Activated naive CD8-positive, alpha-beta T cell treated with anti-CD3 and anti-CD28 coated beads for 36 hours (primary cell): ENCODE results near the gene MAP3K7CL. TPM values are rescaled to one million over a fixed set of nuclear protein-coding genes. Genes with fewer than 3 reads are reported as not detected.
"Not testable (repeated sequence)": the region's sequence is repeated elsewhere in the genome, so short reads cannot be mapped to it uniquely, and the experiment has no call there.

ENCODE experiments used
- DNase-seq: peaks from one replicate; pipeline ENCODE4 v3.0.0; 2021
- H3K27ac Mint-ChIP-seq: one replicate; pipeline ENCODE4 v1.8.0; 2022; ENCODE audit warnings: mild to moderate bottlenecking, moderate library complexity, mixed read lengths
- H3K27me3 Mint-ChIP-seq: one replicate; pipeline ENCODE4 v1.8.0; 2022; ENCODE audit warnings: mild to moderate bottlenecking, mixed read lengths
- H3K36me3 Mint-ChIP-seq: one replicate; pipeline ENCODE4 v1.8.0; 2021; ENCODE audit warnings: mild to moderate bottlenecking, mixed read lengths
- H3K4me1 Mint-ChIP-seq: one replicate; pipeline ENCODE4 v1.8.0; 2021; ENCODE audit warnings: mixed read lengths
- H3K4me3 Mint-ChIP-seq: one replicate; pipeline ENCODE4 v1.8.0; 2022; ENCODE audit warnings: mild to moderate bottlenecking, moderate library complexity, mixed read lengths
- H3K9me3 Mint-ChIP-seq: one replicate; pipeline ENCODE4 v1.8.0; 2022; ENCODE audit warnings: mixed read lengths
- total RNA-seq, 2 experiments: library from RNA; stranded (reverse); gene quantifications; one replicate each; pipeline ENCODE4 v1.2.3, GENCODE V29; 2021

Gene MAP3K7CL
- total RNA-seq, 2 experiments from 2014 or later = 4.8 to 5.7 TPM

DNA sequence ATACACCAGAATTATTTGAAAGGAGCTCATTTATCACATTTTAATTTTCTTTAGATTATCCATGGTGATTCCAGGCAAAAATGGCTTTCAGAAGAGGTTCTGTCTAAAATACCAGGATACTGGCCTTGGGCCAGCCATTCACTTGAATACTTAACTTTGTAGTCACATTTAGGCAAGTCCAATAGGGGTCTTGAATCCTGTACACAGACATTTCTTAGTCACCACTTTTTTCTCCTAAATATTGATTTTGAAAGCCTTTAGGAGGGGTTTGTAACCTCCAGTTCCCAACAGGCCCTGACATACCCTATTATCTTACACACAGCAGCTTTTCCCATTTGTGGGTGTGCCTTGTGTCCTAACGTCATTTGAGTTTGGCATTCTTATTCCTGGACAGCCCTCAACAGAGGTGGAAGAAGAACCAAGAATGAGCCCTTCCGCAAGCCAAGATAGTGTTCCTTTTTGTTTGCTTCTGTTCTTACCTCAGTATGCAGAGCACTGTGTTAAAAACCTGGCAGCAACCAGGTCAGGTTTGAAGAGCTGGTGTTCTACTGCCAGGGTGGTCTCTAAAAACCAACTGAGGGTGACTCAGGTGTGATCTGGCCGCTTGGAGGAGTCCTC lies 19.5 kb downstream of the MAP3K7CL start:
- H3K27ac Mint-ChIP-seq = no peak overlapping the region
- no peak for DNase-seq
- H3K4me3 Mint-ChIP-seq = no peak overlapping the region
- peaks cover 11% of the 10 kb centered on the region for H3K4me1 Mint-ChIP-seq
- no peaks in the 10 kb centered on the region for H3K27me3 Mint-ChIP-seq
- H3K9me3 Mint-ChIP-seq = no peaks in the 10 kb centered on the region
- H3K36me3 Mint-ChIP-seq = peaks cover 4% of the 10 kb centered on the region

DNA sequence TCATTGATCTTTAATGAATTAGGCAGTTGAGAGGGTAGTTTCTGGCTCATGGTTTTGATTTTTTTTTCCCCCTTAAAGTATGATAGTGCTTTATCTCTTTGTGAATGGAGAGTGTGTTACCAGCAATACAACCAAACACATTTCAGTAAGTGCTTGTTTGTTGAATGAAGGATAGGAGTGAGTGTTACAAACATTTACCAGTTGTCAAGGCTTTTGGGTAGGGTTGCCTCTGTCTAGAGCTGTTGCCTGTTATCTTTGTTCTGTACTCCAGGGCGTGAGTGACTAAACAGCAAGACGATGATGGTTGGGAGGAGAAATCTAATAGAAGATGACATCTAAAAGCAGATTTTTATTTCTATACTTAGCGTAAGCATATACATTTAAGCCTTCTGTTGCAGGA lies 21.5 kb downstream of the MAP3K7CL start:
- no peak overlapping the region for H3K4me3 Mint-ChIP-seq
- H3K27ac Mint-ChIP-seq = no peak overlapping the region
- DNase-seq = no peak
- H3K4me1 Mint-ChIP-seq = peaks cover 4% of the 10 kb centered on the region
- H3K36me3 Mint-ChIP-seq = peaks cover 4% of the 10 kb centered on the region
- no peaks in the 10 kb centered on the region for H3K27me3 Mint-ChIP-seq
- H3K9me3 Mint-ChIP-seq = no peaks in the 10 kb centered on the region

DNA sequence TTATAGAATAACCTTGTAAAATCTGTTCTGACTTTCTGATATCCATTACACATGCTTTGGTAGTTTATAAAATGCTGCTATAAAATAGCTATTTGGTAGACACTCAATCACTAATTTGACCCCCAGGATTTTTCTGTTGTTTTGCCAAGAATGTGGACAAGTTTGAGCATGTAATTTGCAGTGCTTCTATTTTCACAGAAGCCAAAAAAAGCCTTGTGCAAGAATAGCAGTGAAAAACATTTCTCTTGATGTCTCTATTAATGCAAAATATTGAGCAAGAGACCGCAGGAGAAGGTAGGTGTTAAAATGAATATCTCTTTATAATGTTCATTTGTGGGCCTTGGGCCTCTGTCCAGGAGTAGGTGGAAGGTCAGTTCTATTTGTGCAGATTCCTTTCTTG lies 22.5 kb downstream of the MAP3K7CL start:
- DNase-seq = no peak
- no peaks in the 10 kb centered on the region for H3K9me3 Mint-ChIP-seq
- no peaks in the 10 kb centered on the region for H3K27me3 Mint-ChIP-seq
- peaks cover 4% of the 10 kb centered on the region for H3K4me1 Mint-ChIP-seq
- H3K36me3 Mint-ChIP-seq = peaks cover 4% of the 10 kb centered on the region
- H3K27ac Mint-ChIP-seq = no peak overlapping the region
- H3K4me3 Mint-ChIP-seq = no peak overlapping the region

DNA sequence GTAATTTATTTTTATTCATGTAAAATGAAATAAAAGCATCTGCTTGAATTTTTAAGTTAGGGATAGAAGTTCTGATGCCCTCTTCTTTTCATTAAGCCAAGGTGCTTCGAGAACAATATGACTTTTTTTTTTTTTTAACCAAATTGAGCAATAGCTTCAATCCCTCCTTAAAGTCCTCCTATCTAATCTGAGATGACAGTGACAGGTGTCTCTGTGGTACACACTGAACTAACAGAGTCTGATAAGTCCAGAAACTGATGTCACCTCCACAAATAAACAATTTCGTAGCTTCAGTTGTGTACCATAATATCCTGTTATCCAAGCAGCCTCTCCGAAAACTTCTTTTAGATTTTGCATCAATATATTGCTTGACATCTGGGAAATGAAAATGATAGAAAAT lies 23.8 kb downstream of the MAP3K7CL start:
- DNase-seq = no peak
- H3K9me3 Mint-ChIP-seq = no peaks in the 10 kb centered on the region
- no peak overlapping the region for H3K4me3 Mint-ChIP-seq
- no peaks in the 10 kb centered on the region for H3K27me3 Mint-ChIP-seq
- peaks cover 4% of the 10 kb centered on the region for H3K36me3 Mint-ChIP-seq
- H3K27ac Mint-ChIP-seq = no peak overlapping the region
- no peaks in the 10 kb centered on the region for H3K4me1 Mint-ChIP-seq

DNA sequence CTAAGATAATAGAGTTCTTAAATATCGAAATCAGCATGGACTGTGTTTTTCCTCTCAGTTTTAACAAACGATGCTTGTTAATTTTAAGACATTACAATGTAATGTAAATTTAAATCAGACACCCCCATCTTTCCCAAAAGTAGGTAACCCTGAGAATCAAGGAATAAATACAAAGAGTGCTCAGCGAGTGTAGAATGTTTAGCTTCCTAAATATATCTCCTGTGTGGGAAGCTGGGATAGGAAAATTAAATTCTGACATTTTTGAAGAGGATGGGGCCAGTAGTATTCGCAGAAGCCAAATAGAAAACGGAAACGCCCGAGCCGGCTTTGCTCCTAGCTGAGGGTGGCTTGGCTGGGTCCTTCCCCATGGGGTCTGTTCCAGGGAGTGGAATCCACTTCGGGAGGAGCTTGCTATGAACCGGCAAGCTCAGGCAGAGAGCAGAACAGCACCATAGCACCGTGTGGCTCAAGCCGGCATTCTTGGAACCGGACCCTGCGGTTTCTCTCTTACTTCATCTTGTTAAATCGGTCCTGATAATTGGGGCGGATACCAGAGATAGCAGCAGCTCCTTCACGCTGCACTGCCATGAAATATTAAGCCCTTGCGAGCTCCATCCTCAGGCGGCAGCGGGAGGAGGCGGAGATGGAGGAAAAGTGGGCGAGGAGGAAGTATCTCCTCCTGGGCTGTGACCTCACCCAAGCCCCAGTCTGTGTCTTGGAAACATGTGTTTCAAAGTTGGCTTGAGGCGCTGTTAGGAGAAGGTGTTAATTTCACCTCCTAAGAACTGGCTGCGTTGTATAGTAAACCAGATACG lies 24.9 kb downstream of the MAP3K7CL start:
- Mint-ChIP-seq H3K27ac (peak overlapping the region; percentile 16), H3K4me3 (no peak overlapping the region), H3K27me3 (no peaks in the 10 kb centered on the region), H3K9me3 (no peaks in the 10 kb centered on the region), H3K36me3 (peaks cover 6% of the 10 kb centered on the region), H3K4me1 (no peaks in the 10 kb centered on the region)
- no peak for DNase-seq

DNA sequence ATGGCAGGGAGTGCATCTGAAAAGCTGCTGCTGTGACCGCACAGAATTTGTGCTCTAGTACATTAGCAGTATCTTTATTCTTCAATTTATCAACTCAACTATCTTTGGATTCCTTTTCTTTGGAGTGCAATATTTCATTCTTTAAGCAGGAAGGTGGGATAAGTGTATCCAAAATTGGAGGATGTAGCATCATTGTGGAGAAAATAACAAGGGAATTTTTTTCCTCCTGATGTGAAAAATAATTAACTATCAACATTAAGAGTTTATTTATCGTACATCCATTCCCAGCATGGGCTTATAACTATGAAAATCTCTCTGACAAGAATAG lies 25.5 kb downstream of the MAP3K7CL start:
- Mint-ChIP-seq H3K4me1 (no peaks in the 10 kb centered on the region), H3K27me3 (no peaks in the 10 kb centered on the region), H3K4me3 (no peak overlapping the region), H3K27ac (peak overlapping the region; percentile 16), H3K36me3 (peaks cover 5% of the 10 kb centered on the region), H3K9me3 (no peaks in the 10 kb centered on the region)
- no peak for DNase-seq

DNA sequence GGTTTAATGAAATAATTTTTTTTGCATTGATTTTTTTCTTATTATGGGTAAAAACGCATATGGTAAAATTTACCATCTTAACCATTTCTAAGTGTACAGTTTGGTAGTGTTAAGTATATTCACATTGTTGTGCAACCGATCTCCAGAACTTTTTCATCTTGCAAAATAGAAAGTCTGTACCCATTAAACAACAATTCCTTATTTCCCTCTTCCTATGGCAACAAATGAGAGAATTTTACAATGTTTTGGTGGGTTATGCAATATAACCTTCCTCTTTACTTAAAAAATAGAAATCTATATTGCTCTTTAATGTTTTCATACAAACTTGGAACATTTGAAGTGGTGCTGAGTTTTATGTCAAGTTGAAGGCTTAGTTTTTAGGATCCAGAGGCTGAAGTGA lies 26.6 kb downstream of the MAP3K7CL start:
- H3K4me3 Mint-ChIP-seq = no peak overlapping the region
- no peak overlapping the region for H3K27ac Mint-ChIP-seq
- H3K36me3 Mint-ChIP-seq = peaks cover 8% of the 10 kb centered on the region
- DNase-seq = no peak
- H3K27me3 Mint-ChIP-seq = no peaks in the 10 kb centered on the region
- no peaks in the 10 kb centered on the region for H3K9me3 Mint-ChIP-seq
- no peaks in the 10 kb centered on the region for H3K4me1 Mint-ChIP-seq

DNA sequence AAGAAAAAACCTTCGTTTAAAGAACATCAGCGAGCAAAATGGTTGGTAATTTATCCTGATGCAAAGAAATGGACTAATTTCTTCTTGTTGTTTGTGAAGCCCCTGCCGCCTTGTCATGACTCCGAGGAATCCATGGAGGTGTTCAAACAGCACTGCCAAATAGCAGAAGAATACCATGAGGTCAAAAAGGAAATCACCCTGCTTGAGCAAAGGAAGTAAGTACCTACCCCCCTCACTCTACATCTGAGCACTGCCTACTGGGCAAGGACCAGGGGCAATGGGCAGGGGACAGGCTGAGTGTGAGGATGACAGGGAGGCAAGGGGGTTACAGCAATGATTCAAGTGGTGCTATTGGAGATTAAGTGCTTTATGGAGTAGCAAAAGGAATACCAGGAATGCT lies 29.4 kb downstream of the MAP3K7CL start:
- DNase-seq = no peak
- Mint-ChIP-seq H3K4me1 (no peaks in the 10 kb centered on the region), H3K36me3 (peaks cover 5% of the 10 kb centered on the region), H3K9me3 (no peaks in the 10 kb centered on the region), H3K4me3 (no peak overlapping the region), H3K27me3 (no peaks in the 10 kb centered on the region), H3K27ac (no peak overlapping the region)

DNA sequence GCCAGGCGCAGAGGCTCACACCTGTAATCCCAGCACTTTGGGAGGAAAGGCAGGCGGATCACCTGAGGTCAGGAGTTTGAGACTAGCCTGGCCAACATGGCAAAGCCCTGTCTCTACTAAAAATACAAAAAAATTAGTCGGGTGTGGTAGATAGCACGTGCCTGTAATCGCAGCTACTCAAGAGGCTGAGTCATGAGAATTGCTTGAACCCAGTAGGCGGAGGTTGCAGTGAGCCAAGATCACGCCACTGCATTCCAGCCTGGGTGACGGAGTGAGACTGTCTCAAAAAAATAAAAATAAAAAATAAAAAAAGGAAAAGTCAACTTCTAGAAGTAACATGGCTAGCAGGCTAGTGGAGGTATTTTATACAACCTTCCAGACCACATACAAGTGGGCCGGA lies 32.4 kb downstream of the MAP3K7CL start:
- H3K27ac Mint-ChIP-seq, DNase-seq, H3K4me1 Mint-ChIP-seq, H3K27me3 Mint-ChIP-seq, H3K9me3 Mint-ChIP-seq, H3K4me3 Mint-ChIP-seq: not testable (repeated sequence)
- peaks cover 12% of the 10 kb centered on the region for H3K36me3 Mint-ChIP-seq

DNA sequence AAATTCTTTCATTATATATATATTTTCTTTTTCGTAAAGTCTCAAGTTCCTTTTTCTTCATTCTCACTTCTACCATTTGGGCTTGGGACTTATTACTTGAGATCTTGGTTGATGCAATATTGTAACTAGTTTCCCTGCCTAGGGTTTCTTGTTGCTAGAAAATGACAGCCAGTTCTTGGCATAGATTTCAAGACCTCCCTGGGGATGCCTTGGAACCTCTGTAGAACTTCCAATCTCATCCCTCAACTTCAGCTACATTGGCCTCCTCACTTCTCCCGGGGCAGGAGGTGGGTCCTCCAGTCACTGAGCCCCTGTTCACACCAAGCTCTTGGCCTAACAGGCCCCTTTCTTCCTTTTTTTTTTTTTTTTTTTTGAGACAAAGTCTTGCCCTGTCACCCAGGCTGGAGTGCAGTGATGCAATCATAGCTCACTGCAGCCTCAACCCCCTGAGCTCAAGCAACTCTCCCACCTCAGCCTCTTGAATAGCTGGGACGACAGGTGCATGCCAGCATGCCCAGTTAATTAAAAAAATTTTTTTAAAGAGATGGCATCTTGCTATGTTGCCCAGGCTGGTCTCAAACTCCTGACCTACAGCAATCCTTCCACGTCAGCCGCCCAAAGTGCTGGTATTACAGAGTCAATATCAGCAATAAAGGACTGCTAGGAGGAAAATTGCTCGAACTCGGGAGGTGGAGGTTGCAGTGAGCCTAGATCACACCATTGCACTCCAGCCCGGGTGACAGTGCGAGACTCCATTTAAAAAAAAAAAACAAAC lies 33.1 kb downstream of the MAP3K7CL start:
- Mint-ChIP-seq H3K36me3 (peaks cover 12% of the 10 kb centered on the region), H3K4me1 (no peaks in the 10 kb centered on the region), H3K9me3 (no peaks in the 10 kb centered on the region), H3K4me3 (no peak overlapping the region), H3K27ac (no peak overlapping the region), H3K27me3 (no peaks in the 10 kb centered on the region)
- no peak for DNase-seq

DNA sequence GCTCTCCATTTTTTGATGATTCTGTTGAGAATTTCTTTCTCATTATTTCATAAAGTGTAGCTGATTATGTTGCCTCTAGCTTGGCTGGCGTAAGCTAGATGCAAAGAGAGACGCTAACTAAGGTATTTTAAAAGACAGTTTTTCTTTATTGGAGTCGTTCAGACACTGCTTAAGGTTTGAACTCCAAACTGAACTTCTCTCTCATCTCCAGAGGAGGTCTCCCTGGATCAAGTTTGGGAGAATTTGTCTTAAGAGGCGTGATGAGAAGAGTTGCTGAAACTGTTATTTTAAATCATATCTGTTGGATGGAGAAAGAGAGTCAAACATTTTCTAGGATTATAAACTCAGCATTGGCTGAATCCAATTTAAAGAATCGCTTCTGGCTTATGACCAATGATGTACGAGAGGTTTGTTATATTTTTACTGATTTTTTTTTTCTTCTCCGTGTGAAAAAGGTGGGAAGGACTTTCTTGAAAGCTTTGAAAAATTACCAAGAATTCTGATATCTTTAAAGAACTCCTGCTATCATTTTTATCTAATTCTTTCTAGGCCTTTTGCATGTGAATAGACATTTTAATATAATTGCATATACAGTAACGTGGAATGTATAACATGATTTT lies 34.0 kb downstream of the MAP3K7CL start:
- DNase-seq = no peak
- no peaks in the 10 kb centered on the region for H3K27me3 Mint-ChIP-seq
- H3K4me1 Mint-ChIP-seq = no peaks in the 10 kb centered on the region
- no peak overlapping the region for H3K4me3 Mint-ChIP-seq
- H3K27ac Mint-ChIP-seq = no peak overlapping the region
- H3K9me3 Mint-ChIP-seq = no peaks in the 10 kb centered on the region
- H3K36me3 Mint-ChIP-seq = peaks cover 12% of the 10 kb centered on the region

DNA sequence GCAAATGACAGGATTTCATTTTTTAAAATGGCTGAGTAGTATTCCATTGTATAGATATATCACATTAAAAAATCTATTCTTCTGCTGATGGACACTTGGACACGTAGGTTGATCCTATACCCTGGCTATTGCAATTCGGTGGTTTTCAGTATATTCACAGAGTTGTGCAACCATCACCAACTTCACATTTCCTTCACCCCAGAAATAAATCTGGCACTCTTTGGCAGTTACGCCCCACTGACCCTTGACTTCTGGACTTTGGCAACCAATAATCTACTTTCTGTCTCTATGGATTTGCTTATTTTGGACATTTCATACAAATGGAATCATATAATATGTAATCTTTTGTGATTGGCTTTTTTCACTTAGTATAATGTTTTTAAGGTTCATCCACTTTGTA lies 35.9 kb downstream of the MAP3K7CL start:
- no peak overlapping the region for H3K27ac Mint-ChIP-seq
- H3K27me3 Mint-ChIP-seq = no peaks in the 10 kb centered on the region
- H3K36me3 Mint-ChIP-seq = peaks cover 12% of the 10 kb centered on the region
- peaks cover 7% of the 10 kb centered on the region for H3K4me1 Mint-ChIP-seq
- no peak for DNase-seq
- no peak overlapping the region for H3K4me3 Mint-ChIP-seq
- H3K9me3 Mint-ChIP-seq = no peaks in the 10 kb centered on the region

DNA sequence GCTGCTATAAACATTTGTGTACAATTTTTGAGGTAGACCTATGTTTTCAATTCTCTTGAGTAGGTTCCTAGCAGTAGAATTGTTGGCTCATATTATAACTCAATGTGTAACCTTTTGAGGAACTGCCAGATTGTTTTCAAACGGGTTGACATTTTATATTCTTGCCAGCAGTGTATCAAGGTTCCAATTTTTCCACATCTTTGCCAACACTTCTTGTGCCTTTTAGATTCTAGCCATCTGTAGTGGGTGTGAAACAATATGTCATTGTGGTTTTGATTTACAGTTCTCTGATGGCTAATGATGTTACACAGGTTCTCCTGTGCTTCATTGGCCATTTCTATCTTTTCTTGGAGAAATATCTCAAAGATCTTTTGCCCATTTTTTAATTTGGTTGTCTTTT lies 36.4 kb downstream of the MAP3K7CL start:
- H3K27ac Mint-ChIP-seq = no peak overlapping the region
- H3K4me3 Mint-ChIP-seq = no peak overlapping the region
- no peaks in the 10 kb centered on the region for H3K9me3 Mint-ChIP-seq
- no peaks in the 10 kb centered on the region for H3K27me3 Mint-ChIP-seq
- no peak for DNase-seq
- peaks cover 7% of the 10 kb centered on the region for H3K4me1 Mint-ChIP-seq
- peaks cover 11% of the 10 kb centered on the region for H3K36me3 Mint-ChIP-seq

DNA sequence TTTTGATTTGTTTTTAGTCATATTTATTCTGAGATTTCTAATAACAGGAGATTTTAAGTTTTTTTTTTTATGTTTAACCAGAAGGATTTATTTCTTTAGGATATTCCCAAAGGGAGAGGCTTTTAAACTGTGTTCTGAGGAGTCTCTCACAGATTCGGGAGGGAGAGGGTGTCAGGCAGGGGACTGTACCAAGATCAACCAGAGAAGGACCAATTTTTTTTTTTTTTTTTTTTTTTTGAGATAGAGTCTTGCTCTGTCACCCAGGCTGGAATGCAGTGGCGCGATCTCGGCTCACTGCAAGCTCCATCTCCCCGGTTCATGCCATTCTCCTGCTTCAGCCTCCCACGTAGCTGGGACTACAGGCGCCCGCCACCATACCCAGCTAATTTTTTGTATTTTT lies 37.0 kb downstream of the MAP3K7CL start:
- not testable (repeated sequence) for H3K36me3 Mint-ChIP-seq, H3K9me3 Mint-ChIP-seq, H3K27ac Mint-ChIP-seq, DNase-seq, H3K27me3 Mint-ChIP-seq, H3K4me1 Mint-ChIP-seq, H3K4me3 Mint-ChIP-seq

DNA sequence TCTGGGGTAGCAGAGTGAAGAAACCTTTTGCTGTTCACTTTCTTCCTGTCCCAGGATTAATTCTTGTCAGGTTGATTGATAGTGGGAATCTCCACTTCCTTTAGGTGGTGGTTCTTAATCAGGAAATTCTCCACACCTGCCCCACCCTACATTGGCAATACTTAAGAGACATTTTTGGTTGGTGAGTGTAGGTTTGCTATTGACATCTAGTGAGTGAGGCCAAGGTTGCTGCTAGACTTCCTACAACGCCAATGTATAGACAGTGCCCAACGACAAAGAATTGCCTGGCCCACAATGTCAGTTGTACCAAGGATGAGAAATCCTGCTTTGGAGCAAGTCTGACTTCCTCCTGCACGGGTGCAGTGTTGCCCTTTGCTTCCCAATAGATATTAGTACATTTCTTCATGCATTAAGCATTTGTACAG lies 38.5 kb downstream of the MAP3K7CL start:
- peaks cover 12% of the 10 kb centered on the region for H3K36me3 Mint-ChIP-seq
- H3K27ac Mint-ChIP-seq = no peak overlapping the region
- no peak overlapping the region for H3K4me3 Mint-ChIP-seq
- H3K4me1 Mint-ChIP-seq = peaks cover 7% of the 10 kb centered on the region
- no peaks in the 10 kb centered on the region for H3K9me3 Mint-ChIP-seq
- H3K27me3 Mint-ChIP-seq = no peaks in the 10 kb centered on the region
- DNase-seq = no peak
